HG03025 (cell line): ENCODE measurements around the gene PTPDC1.
A peak's percentile ranks its signal among the peaks of the same experiment; 100 is the strongest.

ENCODE experiments used
- ATAC-seq: cut with Tn5 transposase; IDR thresholded peaks from one replicate; pipeline ENCODE4 v1.9.1; 2021; ENCODE audit warnings: mild to moderate bottlenecking, moderate library complexity; ENCODE audit not compliant: unreplicated experiment, low FRiP score

PTPDC1 gene

GRCh38 chr9:94139672-94140417 is 55.6 kb downstream of the PTPDC1 start:
- no peak for ATAC-seq

DNA sequence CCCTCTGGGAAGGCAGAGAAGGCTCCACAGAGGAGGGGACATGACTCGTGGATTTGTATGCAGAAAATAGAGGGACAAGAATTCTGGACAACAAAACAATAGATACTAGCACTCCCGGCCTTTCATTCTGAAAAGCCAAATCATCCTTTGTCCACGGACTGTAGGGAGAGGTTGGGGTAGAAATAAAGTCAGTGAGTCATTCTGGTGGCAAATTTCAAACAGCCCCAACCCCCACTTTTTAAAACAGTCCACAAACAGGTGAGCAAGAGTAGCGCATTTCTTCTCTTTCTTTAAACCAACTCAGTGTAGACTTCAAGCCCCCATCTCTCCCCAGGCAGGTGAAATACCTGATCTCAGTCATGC is 56.1 kb downstream of the PTPDC1 start:
- ATAC-seq = no peak

GRCh38 chr9:94140791-94141790 is 56.8 kb downstream of the PTPDC1 start:
- ATAC-seq = no peak

DNA sequence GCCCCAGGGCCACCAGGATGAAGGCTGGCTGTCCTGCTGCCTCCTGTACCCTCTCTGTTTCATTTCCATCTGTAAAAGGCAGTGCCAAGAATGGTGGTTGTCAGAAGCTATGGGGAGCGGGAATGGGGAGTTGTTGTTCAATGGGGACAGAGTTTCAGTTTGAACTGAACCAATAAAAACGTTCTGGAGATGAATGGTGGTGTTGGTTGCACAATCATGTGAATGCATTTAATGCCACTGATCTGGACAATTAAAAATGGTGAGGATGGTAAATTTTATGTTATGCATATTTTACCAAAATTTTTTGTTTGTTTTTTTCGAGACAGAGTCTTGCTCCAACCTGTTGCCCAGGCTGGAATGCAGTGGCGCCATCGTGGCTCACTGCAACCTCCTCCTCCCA is 58.1 kb downstream of the PTPDC1 start:
- no peak for ATAC-seq

DNA sequence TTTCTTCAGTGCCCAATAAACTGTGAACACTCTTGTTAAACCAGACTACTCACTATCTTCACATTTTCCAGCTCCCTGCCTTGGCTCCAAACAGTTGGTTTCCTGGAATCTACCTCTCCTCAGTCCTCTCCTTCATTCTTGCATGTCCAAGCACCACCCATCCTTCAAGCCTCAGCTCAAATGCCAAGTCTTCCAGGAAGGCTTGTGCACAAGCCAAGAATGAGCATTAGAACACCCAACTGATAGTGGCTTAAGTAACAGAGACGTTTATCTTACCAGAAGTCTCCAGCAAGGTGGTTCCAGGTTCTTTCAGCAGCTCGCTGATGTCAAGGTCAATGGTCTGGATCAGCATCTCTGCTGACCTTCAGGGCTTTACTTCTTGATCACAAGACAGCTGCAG is 60.1 kb downstream of the PTPDC1 start:
- no peak for ATAC-seq

DNA sequence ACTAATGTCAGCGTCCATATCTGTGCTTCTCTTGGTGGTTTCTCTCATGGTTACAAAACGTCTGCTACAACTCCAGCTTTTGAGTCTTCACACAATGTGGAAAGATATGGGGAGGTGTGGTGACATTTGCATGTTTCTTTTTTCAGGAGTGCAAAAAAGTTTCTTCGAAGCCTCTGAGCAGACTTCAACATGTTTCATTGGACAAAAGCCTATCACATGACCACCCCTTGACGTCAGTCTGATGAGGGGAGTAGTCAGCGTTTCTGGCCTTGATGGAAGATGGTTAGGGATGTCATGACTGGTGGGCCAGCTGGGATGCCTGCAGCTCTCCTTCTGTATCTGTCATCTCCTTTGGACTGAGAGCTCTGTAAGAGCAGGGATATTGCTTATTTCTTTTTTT is 61.4 kb downstream of the PTPDC1 start:
- ATAC-seq = no peak

DNA sequence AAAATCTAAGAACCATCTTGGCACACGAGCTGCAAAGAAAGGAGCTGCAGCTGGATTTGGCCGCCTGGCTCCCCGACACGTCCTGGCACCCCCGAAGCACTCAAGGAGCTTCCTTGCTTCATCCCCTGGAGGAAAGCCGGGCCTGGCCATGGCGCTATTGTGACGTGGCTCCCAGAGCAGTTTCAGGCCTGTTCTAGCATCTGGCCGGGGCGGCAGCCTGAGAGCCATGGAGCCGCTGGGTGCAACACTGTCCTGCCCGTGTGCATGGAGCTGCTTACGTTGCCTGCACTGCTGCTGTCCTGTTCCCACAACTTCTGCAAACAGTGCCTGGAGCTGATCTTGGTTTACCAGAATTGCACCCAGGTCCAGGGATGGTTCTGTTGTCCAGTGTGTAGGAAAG is 63.5 kb downstream of the PTPDC1 start:
- ATAC-seq = no peak

- no peak for ATAC-seq
Measured at GRCh38 chr9:94148419-94148818, 64.2 kb downstream of the PTPDC1 start.

- ATAC-seq = no peak
Measured at GRCh38 chr9:94149696-94150095, 65.4 kb downstream of the PTPDC1 start.

DNA sequence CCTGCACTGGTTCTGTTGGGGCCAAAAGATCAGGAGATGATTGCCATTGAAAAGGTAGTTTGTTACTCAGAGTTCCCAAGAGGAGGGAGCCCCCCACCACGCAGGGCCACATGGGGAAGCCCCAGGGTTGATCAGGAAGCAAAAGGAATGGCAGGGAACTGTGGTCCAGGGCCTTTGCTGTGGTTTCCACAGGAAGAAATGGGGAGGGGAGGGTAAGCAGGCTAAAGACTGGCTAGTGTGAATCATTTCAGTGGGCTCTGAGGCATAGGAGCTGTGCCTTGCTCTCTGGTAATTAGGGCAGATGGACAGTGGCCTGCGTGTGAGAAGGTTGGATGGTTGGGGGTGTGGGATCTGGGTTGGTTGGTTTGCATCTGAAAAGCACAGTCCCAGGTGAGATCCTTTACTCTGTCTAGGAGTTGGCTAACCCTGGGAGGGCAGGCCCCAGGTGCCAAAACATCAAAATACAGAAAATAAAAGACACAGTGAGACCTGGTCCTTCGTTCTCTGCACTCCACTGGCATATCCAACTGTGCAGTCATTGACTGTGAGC is 66.1 kb downstream of the PTPDC1 start:
- no peak for ATAC-seq

DNA sequence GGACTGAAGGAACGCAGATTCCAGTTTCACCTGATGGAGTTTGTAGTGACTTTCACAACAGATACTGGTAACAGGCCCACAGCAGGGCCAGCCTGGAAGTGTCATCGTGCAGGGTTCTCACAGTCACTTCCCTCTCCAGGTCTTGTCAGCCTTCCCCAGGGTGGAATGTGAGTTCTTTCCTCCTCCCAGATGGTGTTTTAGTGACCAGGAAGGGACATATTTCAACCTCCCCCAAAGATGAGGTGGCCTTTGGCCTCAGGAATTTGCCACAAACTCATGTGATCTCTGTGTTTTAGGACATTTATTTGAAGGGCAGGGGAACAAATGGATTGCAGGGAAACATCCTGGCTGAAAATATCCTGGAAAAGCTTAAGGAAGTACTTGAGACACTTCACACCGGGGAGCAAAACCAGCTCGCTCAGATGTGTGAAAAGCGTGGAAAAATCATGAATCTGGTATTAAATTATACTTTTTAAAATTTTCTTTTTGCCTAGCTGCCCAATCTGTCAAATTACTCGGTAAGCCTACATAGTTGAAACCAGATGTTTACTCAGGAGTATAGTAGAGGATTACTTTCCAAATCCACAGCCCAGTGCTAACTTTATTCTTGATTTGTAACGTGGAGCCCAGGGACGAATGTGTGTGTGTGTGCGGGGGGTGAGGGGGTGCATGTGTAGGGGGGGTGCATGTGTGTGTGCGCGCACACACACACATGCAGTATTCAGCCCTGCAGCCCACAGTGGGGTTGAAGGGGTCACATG is 66.8 kb downstream of the PTPDC1 start:
- no peak for ATAC-seq

- peak; percentile 59 for ATAC-seq
Measured at GRCh38 chr9:94153905-94154304, 69.6 kb downstream of the PTPDC1 start.

GRCh38 chr9:94156348-94157049 is 72.2 kb downstream of the PTPDC1 start:
- ATAC-seq = no peak

DNA sequence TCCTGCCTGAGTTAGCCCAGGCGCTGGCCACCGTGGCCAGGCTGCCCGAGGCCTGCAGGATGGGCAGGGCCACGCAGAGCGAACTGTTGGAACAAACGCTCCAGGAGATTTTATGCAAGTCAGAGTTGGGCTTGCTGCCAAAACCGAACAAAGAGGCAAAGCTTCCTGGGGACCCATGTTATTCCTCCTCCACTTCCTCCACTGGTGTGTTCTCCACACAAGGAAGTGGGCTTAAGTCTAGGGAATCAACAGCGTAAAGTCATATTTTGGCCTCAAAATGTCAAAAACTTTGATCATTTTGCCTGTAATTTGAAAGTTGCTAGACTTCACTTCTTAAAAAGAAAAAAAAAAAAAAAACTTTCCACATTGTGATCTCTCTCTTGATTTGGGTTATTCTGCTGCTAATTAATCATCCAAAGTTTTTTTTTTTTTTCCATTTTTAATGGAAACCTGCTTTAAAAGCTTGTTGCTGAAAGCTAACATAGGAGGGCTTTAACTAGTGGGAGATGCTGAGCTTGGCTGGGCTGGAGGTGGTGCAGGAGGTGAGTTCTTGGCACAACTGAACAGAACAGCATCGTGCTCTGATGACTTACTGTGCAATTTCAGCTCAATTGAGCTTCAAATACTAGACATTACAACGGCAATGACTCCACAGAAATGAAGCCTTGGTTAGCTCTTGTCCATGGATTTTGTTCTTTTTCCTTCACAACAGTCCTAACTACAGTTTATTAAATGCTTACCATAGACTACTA is 73.0 kb downstream of the PTPDC1 start:
- ATAC-seq = no peak
